HEK293 (cell line): ENCODE results near the gene THRAP3.

ENCODE experiments used
- ZNF664 ChIP-seq: fragments of 450-650 bp; formaldehyde crosslinking; IDR thresholded peaks from 2 replicates; pipeline ENCODE4 v1.5.1; 2016; ENCODE audit warnings: missing biosample characterization, missing genetic modification characterization
- TF ChIP-seq, protein P1 (sequence below): fragments of 450-650 bp; formaldehyde crosslinking; IDR thresholded peaks from 2 replicates; pipeline ENCODE4 v1.5.1; 2016; ENCODE audit warnings: missing biosample characterization, missing genetic modification characterization, low read depth

- TF ChIP-seq, protein P1, sequence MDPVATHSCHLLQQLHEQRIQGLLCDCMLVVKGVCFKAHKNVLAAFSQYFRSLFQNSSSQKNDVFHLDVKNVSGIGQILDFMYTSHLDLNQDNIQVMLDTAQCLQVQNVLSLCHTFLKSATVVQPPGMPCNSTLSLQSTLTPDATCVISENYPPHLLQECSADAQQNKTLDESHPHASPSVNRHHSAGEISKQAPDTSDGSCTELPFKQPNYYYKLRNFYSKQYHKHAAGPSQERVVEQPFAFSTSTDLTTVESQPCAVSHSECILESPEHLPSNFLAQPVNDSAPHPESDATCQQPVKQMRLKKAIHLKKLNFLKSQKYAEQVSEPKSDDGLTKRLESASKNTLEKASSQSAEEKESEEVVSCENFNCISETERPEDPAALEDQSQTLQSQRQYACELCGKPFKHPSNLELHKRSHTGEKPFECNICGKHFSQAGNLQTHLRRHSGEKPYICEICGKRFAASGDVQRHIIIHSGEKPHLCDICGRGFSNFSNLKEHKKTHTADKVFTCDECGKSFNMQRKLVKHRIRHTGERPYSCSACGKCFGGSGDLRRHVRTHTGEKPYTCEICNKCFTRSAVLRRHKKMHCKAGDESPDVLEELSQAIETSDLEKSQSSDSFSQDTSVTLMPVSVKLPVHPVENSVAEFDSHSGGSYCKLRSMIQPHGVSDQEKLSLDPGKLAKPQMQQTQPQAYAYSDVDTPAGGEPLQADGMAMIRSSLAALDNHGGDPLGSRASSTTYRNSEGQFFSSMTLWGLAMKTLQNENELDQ (tag by site-specific recombination): no peak
- no peak for TF ChIP-seq ZNF664
Observed at GRCh38 chr1:36350659-36351226, 126.5 kb downstream of the THRAP3 start.
